H9 (cell line): ENCODE results near the gene TMEM95. TPM values are rescaled to one million over a fixed set of nuclear protein-coding genes. Genes with fewer than 3 reads are reported as not detected.

ENCODE experiments used
- DNase-seq: peaks from one replicate; pipeline ENCODE4 v3.0.0-alpha.2; 2017
- H2AFZ ChIP-seq: one replicate; pipeline ENCODE4 v1.6.1; 2013; ENCODE audit warnings: mild to moderate bottlenecking, low read length, control low read depth, moderate library complexity
- H2AK5ac ChIP-seq: 2 replicates; pipeline ENCODE4 v1.6.1; 2013; ENCODE audit warnings: low read length, control low read depth, mixed read lengths; ENCODE audit not compliant: insufficient read length
- H2BK120ac ChIP-seq: one replicate; pipeline ENCODE4 v1.6.1; 2013; ENCODE audit warnings: low read depth, mild to moderate bottlenecking, low read length, control low read depth, inconsistent platforms; ENCODE audit not compliant: poor library complexity, severe bottlenecking
- H2BK12ac ChIP-seq: 2 replicates; pipeline ENCODE4 v1.6.1; 2013; ENCODE audit warnings: low read length, control low read depth, mixed read lengths, low read depth; ENCODE audit not compliant: insufficient read length
- H2BK15ac ChIP-seq: 2 replicates; pipeline ENCODE4 v1.6.1; 2013; ENCODE audit warnings: low read depth, low read length, control low read depth
- H2BK20ac ChIP-seq: one replicate; pipeline ENCODE4 v1.6.1; 2013; ENCODE audit warnings: low read depth, mild to moderate bottlenecking, low read length, control low read depth, inconsistent platforms; ENCODE audit not compliant: poor library complexity, severe bottlenecking
- H2BK5ac ChIP-seq: 2 replicates; pipeline ENCODE4 v1.6.1; 2013; ENCODE audit warnings: low read length, control low read depth, mixed read lengths; ENCODE audit not compliant: insufficient read length
- H3K14ac ChIP-seq: 2 replicates; pipeline ENCODE4 v1.6.1; 2013; ENCODE audit warnings: low read length, control low read depth; ENCODE audit not compliant: insufficient read depth
- H3K18ac ChIP-seq: 2 replicates; pipeline ENCODE4 v1.6.1; 2013; ENCODE audit warnings: low read depth, mild to moderate bottlenecking, mixed read lengths, low read length, control low read depth; ENCODE audit not compliant: insufficient read length
- H3K23ac ChIP-seq: 2 replicates; pipeline ENCODE4 v1.6.1; 2013; ENCODE audit warnings: low read length, control low read depth, mixed read lengths, low read depth; ENCODE audit not compliant: insufficient read length
- H3K23me2 ChIP-seq: 2 replicates; pipeline ENCODE4 v1.6.1; 2013; ENCODE audit warnings: low read depth, mild to moderate bottlenecking, mixed read lengths, low read length, control low read depth; ENCODE audit not compliant: insufficient read length, poor library complexity, severe bottlenecking
- H3K27ac ChIP-seq: 2 replicates; pipeline ENCODE4 v1.5.1; 2013; ENCODE audit warnings: low read length, control low read depth, mixed read lengths, low read depth; ENCODE audit not compliant: insufficient read length
- H3K27me3 ChIP-seq: 2 replicates; pipeline ENCODE4 v1.6.1; 2013; ENCODE audit warnings: low read length, control low read depth, inconsistent platforms; ENCODE audit not compliant: insufficient read depth
- H3K4ac ChIP-seq: 2 replicates; pipeline ENCODE4 v1.6.1; 2013; ENCODE audit warnings: low read depth, mild to moderate bottlenecking, control low read depth, inconsistent platforms, low read length, moderate library complexity
- H3K4me1 ChIP-seq: 2 replicates; pipeline ENCODE4 v1.6.1; 2013; ENCODE audit warnings: low read length, control low read depth, inconsistent platforms; ENCODE audit not compliant: insufficient read depth
- H3K4me2 ChIP-seq: 2 replicates; pipeline ENCODE4 v1.6.1; 2013; ENCODE audit warnings: low read length, control low read depth, mixed read lengths; ENCODE audit not compliant: insufficient read length, insufficient read depth
- H3K56ac ChIP-seq: 2 replicates; pipeline ENCODE4 v1.6.1; 2013; ENCODE audit warnings: low read depth, mild to moderate bottlenecking, mixed read lengths, low read length, control low read depth; ENCODE audit not compliant: insufficient read length
- H3K79me1 ChIP-seq: 2 replicates; pipeline ENCODE4 v1.6.1; 2013; ENCODE audit warnings: low read depth, mild to moderate bottlenecking, moderate library complexity, low read length, control low read depth, inconsistent platforms; ENCODE audit not compliant: insufficient read depth, poor library complexity, severe bottlenecking
- H3K79me2 ChIP-seq: 2 replicates; pipeline ENCODE4 v1.6.1; 2013; ENCODE audit warnings: low read length, control low read depth, inconsistent platforms; ENCODE audit not compliant: insufficient read depth
- H3K9ac ChIP-seq: 2 replicates; pipeline ENCODE4 v1.6.1; 2013; ENCODE audit warnings: low read length, control low read depth, mixed read lengths; ENCODE audit not compliant: insufficient read length; ENCODE audit errors: extremely low read depth
- H3K9me3 ChIP-seq: one replicate; pipeline ENCODE4 v1.6.1; 2013; ENCODE audit warnings: low read depth, low read length, inconsistent platforms; ENCODE audit not compliant: control insufficient read depth
- H3T11ph ChIP-seq: one replicate; pipeline ENCODE4 v1.6.1; 2013; ENCODE audit warnings: mild to moderate bottlenecking, low read length, control low read depth, inconsistent platforms
- H4K20me1 ChIP-seq: one replicate; pipeline ENCODE4 v1.6.1; 2013; ENCODE audit not compliant: control insufficient read depth, insufficient read length, insufficient read depth
- H4K5ac ChIP-seq: 2 replicates; pipeline ENCODE4 v1.6.1; 2013; ENCODE audit warnings: low read depth, mild to moderate bottlenecking, mixed read lengths, low read length, control low read depth; ENCODE audit not compliant: insufficient read length
- H4K8ac ChIP-seq: replicated peaks from 2 replicates; pipeline ENCODE4 v1.6.1; 2013; ENCODE audit warnings: low read length, control low read depth, mixed read lengths, low read depth; ENCODE audit not compliant: insufficient read length
- H4K91ac ChIP-seq: 2 replicates; pipeline ENCODE4 v1.6.1; 2013; ENCODE audit warnings: low read depth, mild to moderate bottlenecking, moderate library complexity, mixed read lengths, low read length, control low read depth; ENCODE audit not compliant: insufficient read length
- H3K27ac Mint-ChIP-seq, 3 experiments: 2 replicates in 2 of 3; 3 replicates in 1 of 3; pipeline ENCODE4 v1.8.0; 2020 to 2021; ENCODE audit warnings: mixed read lengths in 3 of 3, mild to moderate bottlenecking in 1 of 3, moderate library complexity in 1 of 3
- H3K27me3 Mint-ChIP-seq: 2 replicates; pipeline ENCODE4 v1.8.0; 2021; ENCODE audit warnings: low read depth, mild to moderate bottlenecking, moderate library complexity, mixed read lengths
- H3K36me3 Mint-ChIP-seq, 3 experiments: 2 replicates in 2 of 3; 3 replicates in 1 of 3; pipeline ENCODE4 v1.8.0; 2020 to 2021; ENCODE audit warnings: low read depth in 3 of 3, mixed read lengths in 3 of 3; ENCODE audit not compliant: insufficient read depth in 1 of 3
- H3K4me1 Mint-ChIP-seq, 2 experiments: 2 replicates each; pipeline ENCODE4 v1.8.0; 2020; ENCODE audit warnings: mixed read lengths in 2 of 2
- H3K4me3 Mint-ChIP-seq, 2 experiments: 2 replicates in 1 of 2; 3 replicates in 1 of 2; pipeline ENCODE4 v1.8.0; 2020 to 2021; ENCODE audit warnings: mild to moderate bottlenecking in 2 of 2, mixed read lengths in 2 of 2, moderate library complexity in 1 of 2
- H3K9me3 Mint-ChIP-seq, 2 experiments: 2 replicates in 1 of 2; 3 replicates in 1 of 2; pipeline ENCODE4 v1.8.0; 2020; ENCODE audit warnings: mild to moderate bottlenecking in 2 of 2, mixed read lengths in 2 of 2, moderate library complexity in 1 of 2
- WGBS: extraction: QIAGEN DNeasy Blood & Tissue Kit; methylation state at CpG from one replicate; pipeline ENCODE4 v1.1.7; 2013; ENCODE audit warnings: missing lambda C conversion rate, low lambda C conversion rate, mixed read lengths; ENCODE audit not compliant: insufficient read length; ENCODE audit errors: extremely low coverage; 5-methylcytosine and 5-hydroxymethylcytosine counted together
- total RNA-seq: library from RNA; stranded (reverse); gene quantifications from 2 replicates; pipeline ENCODE4 v1.2.1, GENCODE V29; 2021
- TF ChIP-seq, protein P1 (sequence below): fragments of 200-600 bp; sonication (generic); conservative IDR thresholded peaks from 3 replicates; pipeline ENCODE4 v1.8.0; 2021; ENCODE audit warnings: antibody characterized with exemption, mild to moderate bottlenecking

The TMEM95 gene
- total RNA-seq, 1 experiment from 2014 or later: not detected

DNA sequence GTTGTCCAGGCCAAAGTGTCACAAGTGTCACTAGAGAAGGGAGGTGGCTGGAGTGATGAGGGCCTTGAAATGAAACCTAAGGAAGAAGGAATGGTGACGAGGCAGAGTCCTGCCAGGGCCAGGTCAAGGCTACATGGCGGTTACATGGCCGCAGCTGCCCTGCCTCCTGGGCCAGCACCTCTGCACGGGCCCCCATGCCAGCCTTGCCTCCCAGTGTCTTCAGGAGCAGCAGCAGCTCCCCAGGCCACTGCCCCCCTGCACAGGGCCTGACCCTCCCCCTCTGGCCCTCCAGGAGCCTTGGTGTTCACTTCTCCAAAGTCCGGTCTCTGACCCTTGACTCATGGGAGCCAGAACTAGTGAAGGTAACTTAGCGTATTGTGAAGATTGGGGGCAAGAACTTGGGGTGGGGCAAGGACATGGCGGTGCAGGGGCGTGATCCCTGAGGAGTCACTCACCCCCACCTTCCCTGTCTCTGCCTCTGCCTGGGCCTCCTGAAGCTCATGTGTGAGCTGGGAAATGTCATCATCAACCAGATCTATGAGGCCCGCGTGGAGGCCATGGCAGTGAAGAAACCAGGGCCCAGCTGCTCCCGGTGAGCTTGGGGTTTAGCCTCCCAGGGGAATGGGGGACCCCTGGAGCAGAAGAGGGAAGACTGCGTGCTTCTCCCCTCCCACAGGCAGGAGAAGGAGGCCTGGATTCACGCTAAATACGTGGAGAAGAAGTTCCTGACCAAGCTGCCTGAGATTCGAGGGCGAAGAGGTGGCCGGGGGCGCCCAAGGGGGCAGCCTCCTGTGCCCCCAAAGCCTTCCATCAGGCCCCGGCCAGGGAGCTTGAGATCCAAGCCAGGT is 7.1 kb upstream of the TMEM95 start:
- H3K4me1 ChIP-seq: 0 out of 2 replicates have a peak, but pooled peaks cover 2% of the 10 kb centered on the region
- no peak overlapping the region for H3K4me2 ChIP-seq
- no peak overlapping the region for H4K91ac ChIP-seq
- H3K4me1 Mint-ChIP-seq: peaks cover 18 to 20% of the 10 kb centered on the region in 2 experiments
- no peak overlapping the region for H2BK20ac ChIP-seq
- H4K20me1 ChIP-seq: no peaks in the 10 kb centered on the region
- H3K9me3 Mint-ChIP-seq: no peaks in the 10 kb centered on the region
- DNase-seq: no peak
- H3K14ac ChIP-seq: no peak overlapping the region
- H2AFZ ChIP-seq: no peak overlapping the region
- H4K5ac ChIP-seq: no peak overlapping the region
- peaks cover 12% of the 10 kb centered on the region for H3K23me2 ChIP-seq
- no peak overlapping the region for H3K4ac ChIP-seq
- no peak overlapping the region for H2BK5ac ChIP-seq
- no peaks in the 10 kb centered on the region for H3K79me1 ChIP-seq
- H3K27ac Mint-ChIP-seq: peak overlapping the region in 1 of 3 experiments; percentile 40; a peak in 1 of 7 replicates
- TF ChIP-seq, protein P1, sequence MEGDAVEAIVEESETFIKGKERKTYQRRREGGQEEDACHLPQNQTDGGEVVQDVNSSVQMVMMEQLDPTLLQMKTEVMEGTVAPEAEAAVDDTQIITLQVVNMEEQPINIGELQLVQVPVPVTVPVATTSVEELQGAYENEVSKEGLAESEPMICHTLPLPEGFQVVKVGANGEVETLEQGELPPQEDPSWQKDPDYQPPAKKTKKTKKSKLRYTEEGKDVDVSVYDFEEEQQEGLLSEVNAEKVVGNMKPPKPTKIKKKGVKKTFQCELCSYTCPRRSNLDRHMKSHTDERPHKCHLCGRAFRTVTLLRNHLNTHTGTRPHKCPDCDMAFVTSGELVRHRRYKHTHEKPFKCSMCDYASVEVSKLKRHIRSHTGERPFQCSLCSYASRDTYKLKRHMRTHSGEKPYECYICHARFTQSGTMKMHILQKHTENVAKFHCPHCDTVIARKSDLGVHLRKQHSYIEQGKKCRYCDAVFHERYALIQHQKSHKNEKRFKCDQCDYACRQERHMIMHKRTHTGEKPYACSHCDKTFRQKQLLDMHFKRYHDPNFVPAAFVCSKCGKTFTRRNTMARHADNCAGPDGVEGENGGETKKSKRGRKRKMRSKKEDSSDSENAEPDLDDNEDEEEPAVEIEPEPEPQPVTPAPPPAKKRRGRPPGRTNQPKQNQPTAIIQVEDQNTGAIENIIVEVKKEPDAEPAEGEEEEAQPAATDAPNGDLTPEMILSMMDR: no peak
- WGBS: no CpG with 5 or more reads among the region's 19 CpGs
- no peak overlapping the region for H3K9ac ChIP-seq
- H3K18ac ChIP-seq: no peak overlapping the region
- H3K27me3 ChIP-seq: no peaks in the 10 kb centered on the region
- no peak overlapping the region for H3T11ph ChIP-seq
- H2BK120ac ChIP-seq: no peak overlapping the region
- H2BK15ac ChIP-seq: no peak overlapping the region
- no peak overlapping the region for H3K27ac ChIP-seq
- H3K36me3 Mint-ChIP-seq: peaks cover 0 to 2% (median 0%) of the 10 kb centered on the region in 3 experiments; a peak in 2 of 7 replicates
- H3K4me3 Mint-ChIP-seq: peak overlapping the region in 1 of 2 experiments; percentile 40; a peak in 1 of 5 replicates
- H3K23ac ChIP-seq: no peak overlapping the region
- H3K9me3 ChIP-seq: no peaks in the 10 kb centered on the region
- peaks cover 5% of the 10 kb centered on the region for H3K27me3 Mint-ChIP-seq
- no peaks in the 10 kb centered on the region for H3K79me2 ChIP-seq
- H2BK12ac ChIP-seq: no peak overlapping the region
- H4K8ac ChIP-seq: no peak overlapping the region
- H2AK5ac ChIP-seq: no peak overlapping the region
- no peak overlapping the region for H3K56ac ChIP-seq
